Upper lobe of right lung (tissue), 1 donor: ENCODE measurements around the gene PAPPA2. TPM values are rescaled to one million over a fixed set of nuclear protein-coding genes. Genes with fewer than 3 reads are reported as not detected.

Experiments used
- ATAC-seq: fragments of 200-7000 bp; cut with Tn5 transposase; one replicate; pipeline ENCODE4 v1.9.1; 2020; ENCODE audit warnings: mild to moderate bottlenecking, moderate library complexity
- DNase-seq: peaks from one replicate; pipeline ENCODE4 v3.0.0-alpha.2; 2020
- H3K27ac ChIP-seq: fragments of 200-600 bp; one replicate; pipeline ENCODE4 v1.8.0; 2022
- H3K27me3 ChIP-seq: fragments of 200-600 bp; one replicate; pipeline ENCODE4 v1.8.0; 2022; ENCODE audit warnings: mild to moderate bottlenecking
- H3K36me3 ChIP-seq: fragments of 200-600 bp; one replicate; pipeline ENCODE4 v1.8.0; 2022
- H3K4me1 ChIP-seq: fragments of 200-600 bp; one replicate; pipeline ENCODE4 v1.8.0; 2022
- H3K4me3 ChIP-seq: fragments of 200-600 bp; one replicate; pipeline ENCODE4 v1.8.0; 2022; ENCODE audit warnings: mild to moderate bottlenecking
- H3K9me3 ChIP-seq: fragments of 200-600 bp; one replicate; pipeline ENCODE4 v1.8.0; 2022
- intact Hi-C: fragments of 100-400 bp; cut with DNase I; formaldehyde crosslinking; loops from one replicate; pipeline ENCODE4 v1.11.0; 2022
- total RNA-seq: library from RNA; stranded (reverse); fragmentation: NEBNext Ultra II Directional; extraction: Animal tissue kit (Norgen Biotek cat#: 25700); gene quantifications from one replicate; pipeline ENCODE4 v1.2.1, GENCODE V29; 2021
- TF ChIP-seq, protein P1 (sequence below): fragments of 200-600 bp; IDR thresholded peaks from one replicate; pipeline ENCODE4 v1.8.0; 2022; ENCODE audit warnings: antibody characterized with exemption
- donor health status: DM: no; HTN: yes; CAD: no; lungs with severe emphysema.

The PAPPA2 gene
- total RNA-seq, 1 donor from 2014 or later, result 0.17 TPM

DNA sequence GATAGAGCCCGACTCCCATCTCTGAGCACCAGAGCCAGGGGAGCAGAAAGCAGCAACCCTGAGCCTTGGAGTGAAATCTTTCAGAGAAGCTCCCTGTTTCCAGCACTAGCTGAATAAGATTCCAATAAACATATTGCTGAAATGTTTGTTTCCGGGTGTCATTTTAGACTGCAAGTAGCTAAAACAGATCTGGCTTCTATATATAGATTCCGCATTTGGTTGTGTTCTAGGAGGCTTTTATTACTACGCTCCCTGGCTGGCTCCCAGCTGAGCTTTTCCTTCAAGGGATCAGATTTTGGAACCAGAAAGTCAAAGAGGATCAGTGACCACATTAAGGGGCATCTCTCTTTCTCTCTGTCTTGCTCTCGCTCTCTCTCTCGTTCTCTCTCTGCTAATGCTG, 88.2 kb downstream of the PAPPA2 start:
- Histone ChIP-seq H3K9me3 (no peaks in the 10 kb centered on the region), H3K4me3 (no peak overlapping the region), H3K27me3 (peaks cover 24% of the 10 kb centered on the region), H3K4me1 (no peaks in the 10 kb centered on the region), H3K36me3 (no peaks in the 10 kb centered on the region), H3K27ac (no peak overlapping the region)
- TF ChIP-seq, protein P1, sequence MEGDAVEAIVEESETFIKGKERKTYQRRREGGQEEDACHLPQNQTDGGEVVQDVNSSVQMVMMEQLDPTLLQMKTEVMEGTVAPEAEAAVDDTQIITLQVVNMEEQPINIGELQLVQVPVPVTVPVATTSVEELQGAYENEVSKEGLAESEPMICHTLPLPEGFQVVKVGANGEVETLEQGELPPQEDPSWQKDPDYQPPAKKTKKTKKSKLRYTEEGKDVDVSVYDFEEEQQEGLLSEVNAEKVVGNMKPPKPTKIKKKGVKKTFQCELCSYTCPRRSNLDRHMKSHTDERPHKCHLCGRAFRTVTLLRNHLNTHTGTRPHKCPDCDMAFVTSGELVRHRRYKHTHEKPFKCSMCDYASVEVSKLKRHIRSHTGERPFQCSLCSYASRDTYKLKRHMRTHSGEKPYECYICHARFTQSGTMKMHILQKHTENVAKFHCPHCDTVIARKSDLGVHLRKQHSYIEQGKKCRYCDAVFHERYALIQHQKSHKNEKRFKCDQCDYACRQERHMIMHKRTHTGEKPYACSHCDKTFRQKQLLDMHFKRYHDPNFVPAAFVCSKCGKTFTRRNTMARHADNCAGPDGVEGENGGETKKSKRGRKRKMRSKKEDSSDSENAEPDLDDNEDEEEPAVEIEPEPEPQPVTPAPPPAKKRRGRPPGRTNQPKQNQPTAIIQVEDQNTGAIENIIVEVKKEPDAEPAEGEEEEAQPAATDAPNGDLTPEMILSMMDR, result no peak
- ATAC-seq, result no peak
- intact Hi-C loops, result loop anchor here (10.0 kb wide), 1 partner anchor 294 kb away; no protein-coding TSS in a partner anchor
- no peak for DNase-seq

DNA sequence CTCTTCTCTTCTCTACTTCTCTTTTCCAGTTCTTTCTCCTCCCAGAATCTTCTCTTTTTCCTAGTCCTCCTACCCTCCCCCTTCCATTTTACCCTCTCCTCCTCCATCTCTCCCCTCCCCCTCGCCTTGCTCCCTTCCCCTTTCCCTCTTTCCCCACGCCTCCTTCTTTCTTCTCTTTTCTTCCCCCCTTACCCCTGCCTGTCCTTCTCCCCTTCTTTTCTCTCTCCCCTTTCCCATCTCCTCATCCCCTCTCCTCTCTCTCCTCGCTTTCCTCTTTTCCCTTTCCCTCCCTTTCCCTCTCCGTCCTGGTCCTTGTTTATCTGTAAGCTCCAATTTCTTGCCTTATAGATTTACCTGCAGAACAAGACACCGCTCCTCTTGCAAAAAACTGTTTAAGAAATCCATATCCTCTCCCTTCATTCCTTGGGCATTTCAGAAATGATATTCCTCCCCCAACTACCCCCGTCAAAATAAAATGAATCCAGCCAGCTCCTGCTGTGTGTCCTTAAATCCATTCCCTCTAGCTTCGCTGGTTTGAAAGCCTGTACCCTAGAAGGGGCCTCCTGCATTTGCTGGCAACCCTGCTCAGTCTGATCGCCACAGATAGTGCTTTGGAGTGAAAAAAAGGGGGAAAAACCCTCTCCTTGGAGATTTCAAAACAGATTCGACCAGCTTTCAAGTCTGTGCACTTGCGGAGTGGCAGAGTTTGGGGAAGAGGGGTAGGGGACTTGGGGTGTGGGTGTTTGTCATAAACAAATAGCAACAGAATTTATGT, 89.4 kb downstream of the PAPPA2 start:
- DNase-seq (no peak), ATAC-seq (no peak)
- TF ChIP-seq, protein P1, result no peak
- Histone ChIP-seq H3K36me3 (no peaks in the 10 kb centered on the region), H3K4me3 (no peak overlapping the region), H3K9me3 (no peaks in the 10 kb centered on the region), H3K4me1 (no peaks in the 10 kb centered on the region), H3K27ac (no peak overlapping the region), H3K27me3 (peaks cover 24% of the 10 kb centered on the region)
- intact Hi-C loops, result loop anchor here (10.0 kb wide), 1 partner anchor 292 kb away; no protein-coding TSS in a partner anchor

DNA sequence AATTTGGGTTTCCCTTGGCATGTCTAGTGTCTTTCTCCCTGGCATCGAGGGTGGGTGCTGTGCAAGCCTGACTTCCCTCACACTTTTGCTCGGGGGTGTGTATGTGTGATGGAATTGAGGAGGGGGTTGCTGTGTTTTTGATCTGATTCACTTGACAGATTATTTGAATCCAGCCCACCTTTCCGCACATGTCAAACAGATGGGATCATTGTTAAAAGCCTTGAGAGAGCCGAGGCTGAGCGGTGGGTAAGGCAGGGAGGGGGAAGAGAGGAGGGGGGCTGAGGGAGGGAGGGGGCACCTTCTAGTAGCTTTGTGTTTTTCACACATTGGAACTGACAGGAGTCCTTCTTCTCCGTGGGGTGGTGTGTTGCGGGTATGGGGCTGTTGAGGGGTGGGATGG, 90.0 kb downstream of the PAPPA2 start:
- Histone ChIP-seq H3K36me3 (no peaks in the 10 kb centered on the region), H3K27me3 (peaks cover 21% of the 10 kb centered on the region), H3K4me1 (no peaks in the 10 kb centered on the region), H3K9me3 (no peaks in the 10 kb centered on the region), H3K27ac (no peak overlapping the region), H3K4me3 (no peak overlapping the region)
- DNase-seq, result no peak
- no peak for ATAC-seq
- intact Hi-C loops, result loop anchor here (10.0 kb wide), 1 partner anchor 292 kb away; no protein-coding TSS in a partner anchor
- TF ChIP-seq, protein P1, result no peak

DNA sequence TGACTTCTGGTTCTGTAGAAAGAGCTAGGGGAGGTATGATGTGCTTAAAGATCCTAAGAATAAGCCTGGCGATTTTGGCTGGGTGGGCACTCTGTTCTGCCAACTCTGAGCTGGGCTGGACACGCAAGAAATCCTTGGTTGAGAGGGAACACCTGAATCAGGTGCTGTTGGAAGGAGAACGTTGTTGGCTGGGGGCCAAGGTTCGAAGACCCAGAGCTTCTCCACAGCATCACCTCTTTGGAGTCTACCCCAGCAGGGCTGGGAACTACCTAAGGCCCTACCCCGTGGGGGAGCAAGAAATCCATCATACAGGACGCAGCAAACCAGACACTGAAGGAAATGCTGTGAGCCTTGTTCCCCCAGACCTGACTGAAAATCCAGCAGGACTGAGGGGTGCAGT, 93.3 kb downstream of the PAPPA2 start:
- no peaks in the 10 kb centered on the region for H3K4me1 ChIP-seq
- no peaks in the 10 kb centered on the region for H3K36me3 ChIP-seq
- H3K27me3 ChIP-seq, result peaks cover 18% of the 10 kb centered on the region
- TF ChIP-seq, protein P1, result no peak
- DNase-seq (no peak), ATAC-seq (no peak)
- intact Hi-C loops, result loop anchor here (10.0 kb wide), 1 partner anchor 289 kb away; no protein-coding TSS in a partner anchor
- no peak overlapping the region for H3K4me3 ChIP-seq
- no peak overlapping the region for H3K27ac ChIP-seq
- H3K9me3 ChIP-seq, result no peaks in the 10 kb centered on the region

DNA sequence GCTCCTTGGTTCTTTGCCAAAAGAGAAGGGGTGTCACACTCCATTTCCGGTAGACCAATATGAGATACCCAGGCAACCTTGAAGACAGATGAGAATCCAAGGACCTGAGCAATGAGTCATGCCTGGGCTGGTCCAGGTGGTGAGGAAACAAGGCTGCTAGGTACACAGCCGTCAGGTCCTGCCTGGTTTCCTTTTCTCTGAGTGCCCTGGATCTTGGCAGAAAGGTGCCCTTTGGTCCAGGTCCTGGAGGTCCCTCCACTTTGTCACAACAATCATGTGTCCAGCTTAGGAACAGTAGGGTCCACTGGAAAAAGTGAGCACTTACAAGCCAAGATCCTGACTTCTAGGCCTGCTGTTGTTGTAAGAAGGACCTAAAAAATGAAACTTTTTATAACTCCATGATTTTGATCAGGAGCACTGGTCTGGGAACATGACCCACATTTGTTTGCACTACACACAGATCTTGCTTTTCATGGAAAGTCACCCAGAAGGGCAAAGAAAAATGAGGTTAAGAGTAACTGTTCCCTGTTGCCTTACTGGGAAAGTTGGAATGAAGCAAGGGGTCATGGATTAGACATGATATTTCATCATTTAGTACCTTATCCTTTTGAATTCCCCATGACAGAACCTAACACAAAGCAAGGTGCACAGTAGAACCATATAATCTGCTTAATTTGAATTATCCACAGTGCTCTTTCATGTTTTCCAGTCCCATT, 94.7 kb downstream of the PAPPA2 start:
- no peak for ATAC-seq

More for the DNA sequence above, 94.7 kb downstream of the PAPPA2 start:
- Histone ChIP-seq H3K4me1 (no peaks in the 10 kb centered on the region), H3K27me3 (peaks cover 12% of the 10 kb centered on the region), H3K36me3 (no peaks in the 10 kb centered on the region), H3K4me3 (no peak overlapping the region), H3K9me3 (no peaks in the 10 kb centered on the region), H3K27ac (no peak overlapping the region)
- TF ChIP-seq, protein P1, result no peak
- no peak for DNase-seq
- intact Hi-C loops, result loop anchor here (10.0 kb wide), 1 partner anchor 287 kb away; no protein-coding TSS in a partner anchor
